ENCODE data around the gene NUDT17. TPM values are rescaled to one million over a fixed set of nuclear protein-coding genes. Genes with fewer than 3 reads are reported as not detected.

Gene NUDT17
- total RNA-seq, 1 donor from 2014 or later = 2.7 TPM

DNA sequence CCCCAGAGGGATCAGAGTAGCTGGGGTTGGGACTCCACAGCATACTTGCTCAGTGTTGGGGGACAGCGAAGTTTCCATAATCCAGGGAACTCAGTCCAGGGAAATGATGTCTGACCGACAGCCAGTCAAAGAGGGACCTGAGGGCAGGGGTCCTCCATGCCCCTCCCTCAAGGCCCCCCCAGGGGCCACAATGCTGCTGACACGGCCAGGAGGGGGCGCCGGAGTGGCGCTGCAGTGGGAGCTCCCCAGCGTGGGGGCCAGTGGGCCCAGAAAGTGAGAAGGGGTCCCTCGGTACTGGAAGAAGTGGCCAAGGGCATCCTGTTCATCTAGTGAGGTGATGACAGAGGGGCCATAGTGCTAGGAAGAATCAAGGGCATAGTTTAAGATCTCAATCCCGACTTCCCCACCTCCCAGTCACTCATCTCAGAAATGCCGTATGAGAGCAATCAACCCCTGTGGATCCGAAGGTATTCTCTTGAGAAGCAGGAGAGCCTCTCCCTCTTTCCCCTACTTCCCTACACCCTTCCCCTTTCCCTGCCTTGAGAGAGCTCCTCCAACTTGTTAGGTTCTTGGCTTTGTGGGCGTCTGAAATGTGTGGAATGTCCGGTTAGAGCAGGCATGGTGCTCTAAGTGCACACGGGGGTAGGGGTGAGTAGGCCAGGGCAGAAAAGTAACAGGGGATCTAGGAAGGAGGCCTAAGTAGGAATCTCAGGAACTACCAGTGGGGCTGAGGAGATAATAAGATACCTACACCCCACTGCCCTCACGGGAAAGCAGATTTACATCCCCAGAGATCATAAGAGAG lies 4.1 kb downstream of the NUDT17 start:
- DNase-seq = no peak

DNA sequence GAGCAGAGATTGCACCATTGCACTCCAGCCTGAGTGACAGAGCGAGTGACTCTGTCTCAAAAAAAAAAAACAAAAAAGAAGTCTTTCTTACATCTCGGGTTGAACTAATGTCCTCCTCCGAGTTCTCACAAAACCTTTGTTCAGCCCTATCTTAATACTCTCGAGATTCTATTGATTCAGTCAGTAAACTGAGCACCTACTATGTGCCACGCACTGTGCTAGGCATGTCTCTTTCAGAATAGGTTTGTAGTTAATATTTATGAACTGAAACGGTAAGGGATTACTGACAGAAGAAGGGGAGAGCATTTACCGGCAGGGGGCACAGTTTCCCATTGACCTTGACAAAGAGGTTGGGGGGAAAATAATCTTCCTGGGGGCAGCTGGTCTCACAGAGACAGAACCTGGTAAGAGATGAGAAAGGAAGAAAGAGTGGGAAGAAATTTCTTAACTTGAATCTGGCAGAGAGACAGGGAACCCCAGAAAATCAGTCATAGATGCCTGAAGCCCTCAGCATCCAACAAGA lies 10.1 kb downstream of the NUDT17 start:
- no peak for DNase-seq

DNA sequence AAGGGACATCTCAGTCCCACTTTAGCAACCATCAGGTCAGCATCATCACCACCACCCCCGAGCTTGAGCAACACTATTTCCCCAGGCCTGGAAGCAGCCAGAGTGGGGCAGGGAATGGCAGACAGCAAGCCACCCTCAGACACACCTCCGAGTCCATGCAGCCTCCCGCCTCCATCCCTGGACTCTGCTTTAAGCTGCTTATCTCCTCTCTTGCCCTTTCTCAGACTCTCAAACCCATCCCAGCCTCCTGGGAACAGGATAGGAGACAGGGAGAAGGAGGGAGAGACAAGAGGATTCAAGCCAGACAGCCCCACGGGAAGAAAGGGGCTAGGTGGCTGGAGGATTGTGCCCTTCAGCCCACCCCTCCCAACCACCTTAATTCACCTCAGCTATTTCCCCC lies 11.7 kb downstream of the NUDT17 start:
- DNase-seq = no peak

DNA sequence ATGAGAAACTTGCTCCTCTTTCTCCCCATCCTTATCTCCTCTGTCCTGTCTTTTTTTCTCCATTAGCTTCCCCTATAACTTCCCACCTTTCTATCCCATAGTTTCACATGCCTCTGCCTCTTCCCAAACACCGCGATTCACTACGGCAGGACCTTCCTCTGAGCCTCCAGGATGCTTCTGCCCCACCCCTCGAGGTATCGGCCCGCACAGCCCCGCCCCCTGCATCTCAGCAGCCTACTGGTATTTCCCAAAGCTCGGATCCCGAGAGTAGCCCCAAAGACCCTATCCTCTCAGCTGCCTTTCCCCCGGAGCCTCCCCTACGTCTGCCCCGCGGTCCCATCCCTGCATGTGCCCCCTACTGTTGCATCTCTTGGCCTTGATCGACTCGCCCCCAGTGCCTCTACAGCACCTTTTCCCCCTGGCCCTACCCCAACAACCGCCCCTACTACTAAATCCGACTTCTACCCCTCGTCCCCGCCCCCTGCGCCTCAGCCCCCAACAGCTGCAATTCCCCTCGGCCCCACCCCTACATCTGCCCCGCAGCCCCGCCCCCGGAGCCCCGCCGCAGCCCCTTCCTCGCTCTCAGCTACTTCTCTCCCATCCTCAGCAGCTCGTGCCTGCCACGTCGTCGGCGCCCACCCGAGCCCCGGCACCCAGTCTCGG lies 12.9 kb downstream of the NUDT17 start:
- DNase-seq = no peak

DNA sequence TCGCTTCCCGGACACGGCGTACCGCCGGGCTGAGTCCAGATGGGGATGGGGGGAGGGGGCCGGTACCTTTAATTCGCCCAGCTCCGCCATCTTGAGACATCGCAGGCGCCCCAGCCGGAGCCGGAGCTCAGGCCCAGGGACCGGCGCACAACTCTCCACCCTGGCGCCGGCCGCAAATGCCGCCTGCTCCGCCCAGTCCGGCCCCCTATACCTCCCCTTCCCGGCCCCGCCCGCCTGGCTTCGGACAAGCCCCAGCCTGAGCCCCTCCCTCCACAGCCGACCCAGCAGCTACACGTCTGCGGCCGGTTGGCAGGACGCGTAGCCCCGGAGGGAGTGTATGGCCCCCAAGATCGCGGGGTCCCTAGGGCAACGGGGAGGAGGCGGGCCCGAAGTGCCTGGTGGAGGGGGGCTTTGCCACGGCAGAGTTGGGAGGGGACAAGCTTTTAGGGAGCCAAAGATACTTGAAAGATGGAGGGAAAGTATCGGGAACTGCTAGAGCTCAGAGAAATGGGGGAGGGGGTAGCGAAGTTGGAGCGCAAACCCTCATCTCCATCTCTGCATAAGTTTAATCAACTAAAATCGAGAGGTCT lies 13.6 kb downstream of the NUDT17 start, which contains the start of gene PIAS3:
PIAS3 (minus strand) TSS at position 181 of the 590 bp plus-strand sequence; CDS start at position 90, 91 bp downstream.
- DNase-seq = peak; percentile 89

DNA sequence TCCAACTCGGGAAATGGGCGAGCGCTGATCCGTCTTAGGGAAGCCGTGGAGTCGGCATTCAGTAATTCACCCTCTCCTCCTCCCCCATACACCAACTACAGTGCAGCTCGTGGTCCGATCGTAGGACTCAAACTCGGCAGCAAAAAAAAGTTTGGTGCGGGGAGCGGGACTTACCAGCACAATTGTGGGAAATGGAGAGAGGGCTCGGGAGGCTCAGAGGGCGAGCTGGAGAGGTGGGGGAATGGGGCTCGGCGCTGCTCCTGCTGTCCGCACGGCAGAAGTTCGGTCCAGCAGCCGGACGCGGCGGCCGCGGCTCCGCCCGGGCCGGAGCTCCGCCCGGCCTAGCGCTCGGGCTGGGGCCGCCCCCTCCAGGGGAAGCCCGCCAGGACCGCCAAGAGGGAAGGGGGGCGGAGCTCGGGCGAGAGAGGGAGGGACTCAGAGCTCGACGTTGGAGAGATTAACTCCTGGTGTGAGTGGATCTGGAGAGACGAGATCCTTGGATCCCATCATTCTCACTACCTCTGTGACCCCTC lies 14.1 kb downstream of the NUDT17 start:
- peak; percentile 68 for DNase-seq

DNA sequence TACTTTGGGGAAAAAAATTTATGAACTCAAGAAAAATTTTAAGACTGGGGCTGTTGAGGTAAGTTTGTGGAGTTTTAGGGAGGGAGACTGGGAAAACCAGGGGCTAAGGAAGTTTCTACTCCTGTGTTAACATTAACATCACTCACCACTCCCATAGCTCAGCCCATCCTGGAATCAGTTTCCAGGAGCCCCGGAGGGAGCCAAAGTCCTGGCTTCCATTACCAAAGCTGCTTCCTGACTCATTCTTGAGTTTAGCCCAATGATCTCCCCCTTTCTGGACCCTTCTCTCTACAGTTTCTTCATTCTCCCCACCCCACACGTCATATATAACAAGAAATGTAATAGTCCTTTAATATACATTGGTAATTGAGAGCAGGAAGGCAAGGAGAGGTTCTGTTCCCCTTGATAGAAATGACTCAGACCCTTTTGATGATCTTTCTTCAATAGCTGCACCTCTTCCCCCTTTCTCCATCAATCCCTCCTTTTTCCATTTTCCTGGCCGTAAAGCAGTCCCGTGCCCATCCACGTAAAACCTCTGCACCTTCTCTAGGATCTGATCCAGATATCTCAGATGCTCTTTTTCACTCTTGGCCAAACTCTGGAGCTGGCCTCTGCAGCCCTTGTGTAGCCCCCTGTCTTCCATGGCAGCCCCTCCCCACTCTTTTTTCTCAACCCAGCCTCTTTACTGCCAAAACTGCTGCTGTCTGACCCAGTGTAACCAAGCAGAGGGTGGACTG lies 18.0 kb downstream of the NUDT17 start:
- no peak for DNase-seq

DNA sequence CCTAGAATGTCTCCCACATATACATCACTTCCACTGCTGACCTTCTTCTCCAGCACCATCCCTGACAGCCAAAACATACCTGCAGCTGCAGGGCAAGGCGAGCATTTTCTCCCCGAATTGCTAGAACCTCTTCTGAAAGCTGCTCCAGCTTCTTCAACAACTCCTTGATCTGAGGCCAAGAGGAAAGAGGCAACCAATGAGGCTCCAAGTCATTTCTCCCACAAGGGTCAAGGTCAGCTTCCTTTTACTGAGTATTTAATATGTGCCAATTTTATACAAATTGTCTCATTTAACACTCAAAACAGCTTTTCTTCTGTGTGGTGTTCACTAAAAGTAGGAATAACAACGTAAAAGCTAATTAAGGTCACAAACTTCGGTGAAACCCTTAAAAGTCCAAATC lies 22.8 kb downstream of the NUDT17 start:
- DNase-seq = no peak

DNA sequence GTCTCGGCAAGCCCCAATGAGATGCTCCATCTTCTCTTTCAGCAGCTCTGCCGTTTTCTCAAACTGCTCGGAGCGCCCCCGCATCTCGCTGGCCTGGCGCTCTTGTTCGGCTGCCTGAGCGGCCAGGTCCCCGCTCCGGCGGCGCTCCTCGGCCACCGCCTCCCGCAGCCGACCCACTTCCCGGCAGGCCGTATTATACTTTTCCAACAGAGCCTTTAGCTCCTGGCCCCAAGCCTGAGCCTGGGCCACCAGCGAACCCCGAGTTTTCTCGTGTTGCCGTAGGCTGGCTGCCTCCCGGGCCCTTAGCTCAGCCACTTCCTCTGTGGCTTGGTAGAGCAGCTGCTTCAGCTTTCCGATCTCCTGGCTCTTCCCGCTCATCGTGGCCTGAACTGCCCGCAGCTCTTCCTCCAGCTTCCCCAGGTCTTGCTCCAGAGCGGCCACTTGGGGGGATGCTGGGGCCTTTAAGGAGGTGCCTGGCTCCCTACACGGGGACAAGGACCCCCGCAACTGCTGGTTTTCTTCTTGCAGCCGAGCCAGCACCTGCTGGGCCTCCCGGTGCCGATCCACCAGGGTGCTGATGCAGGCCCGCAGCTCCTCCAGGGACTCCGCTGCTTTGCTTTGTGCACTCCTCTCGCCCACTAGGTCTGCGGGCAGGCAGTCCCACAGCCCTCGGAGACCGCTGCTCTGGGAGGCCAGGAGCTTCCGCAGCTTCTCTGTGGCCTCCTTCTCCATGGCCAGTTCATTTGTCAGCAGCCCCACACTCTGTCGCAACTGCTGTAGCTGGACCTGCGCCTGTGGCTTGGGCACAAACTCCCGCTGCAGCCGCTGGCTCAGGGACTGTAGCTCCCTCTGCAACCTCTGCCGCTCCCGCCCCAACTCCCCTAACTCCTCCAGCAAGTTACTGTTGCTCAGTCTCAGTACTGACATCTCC lies 26.8 kb downstream of the NUDT17 start:
- peak; percentile 71 for DNase-seq

DNA sequence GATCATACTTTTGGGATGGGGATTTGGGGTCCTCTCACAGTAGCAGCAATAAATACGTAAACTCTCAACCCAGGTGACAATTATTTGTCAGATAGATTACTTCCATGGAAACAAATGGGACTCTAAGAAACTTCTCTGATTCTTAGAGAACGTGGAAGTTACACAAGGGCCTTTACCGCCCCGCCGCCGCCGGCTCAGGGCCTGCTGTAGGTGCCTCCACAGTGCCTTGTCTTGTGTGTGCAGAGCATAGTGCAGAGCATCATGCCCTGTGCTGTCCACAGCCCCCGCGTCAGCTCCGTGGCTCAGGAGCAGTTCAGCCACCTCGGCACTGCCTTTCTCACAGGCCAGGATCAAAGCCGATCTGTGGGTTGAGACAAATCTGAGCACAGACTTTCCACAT lies 29.2 kb downstream of the NUDT17 start:
- DNase-seq = no peak

DNA sequence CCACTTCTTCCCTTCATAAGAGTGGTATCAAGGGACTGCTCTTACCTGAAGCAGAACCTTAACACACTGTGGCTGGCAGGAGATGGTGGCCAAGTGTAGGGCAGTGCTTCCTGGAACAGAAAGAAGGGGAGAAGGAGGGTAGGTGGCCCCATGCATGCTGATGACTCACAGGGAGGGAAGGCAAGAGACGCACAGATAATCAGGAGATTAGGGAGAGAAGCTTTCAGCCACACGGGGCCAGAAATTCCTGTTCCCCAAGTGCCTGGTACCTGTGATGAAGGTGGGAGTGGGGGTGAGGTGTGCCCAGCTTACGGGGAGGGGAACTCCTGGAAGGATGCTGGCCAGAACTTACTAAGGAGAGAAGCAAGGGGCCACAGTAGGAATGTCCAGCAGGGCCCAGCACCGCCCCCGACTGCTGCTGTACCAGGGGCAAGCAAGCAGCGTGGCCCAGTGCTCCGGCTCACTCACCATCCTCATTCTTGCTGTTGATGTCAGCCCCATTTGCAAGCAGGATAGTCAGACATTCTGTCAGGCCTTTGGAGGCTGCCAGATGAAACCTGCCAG lies 32.6 kb downstream of the NUDT17 start:
- DNase-seq = no peak

DNA sequence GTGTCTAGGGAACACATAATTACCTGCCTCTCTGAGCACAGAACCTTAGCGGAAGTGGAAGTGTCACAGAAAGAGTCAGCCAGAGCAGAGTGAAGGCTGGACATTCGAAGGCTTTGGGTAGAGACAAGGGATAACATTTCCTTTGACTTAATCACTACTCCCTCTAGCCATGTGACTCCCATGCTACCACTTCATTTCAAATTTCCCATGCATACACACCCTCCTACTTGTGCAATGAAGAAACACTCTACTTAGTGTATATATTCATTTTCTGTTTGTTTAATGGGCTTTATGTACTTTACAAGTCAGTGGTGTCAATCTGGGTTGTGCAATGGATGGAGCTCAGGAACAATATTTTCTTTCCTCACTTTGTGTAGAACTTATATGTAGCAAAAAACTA lies 33.3 kb downstream of the NUDT17 start:
- no peak for DNase-seq

DNA sequence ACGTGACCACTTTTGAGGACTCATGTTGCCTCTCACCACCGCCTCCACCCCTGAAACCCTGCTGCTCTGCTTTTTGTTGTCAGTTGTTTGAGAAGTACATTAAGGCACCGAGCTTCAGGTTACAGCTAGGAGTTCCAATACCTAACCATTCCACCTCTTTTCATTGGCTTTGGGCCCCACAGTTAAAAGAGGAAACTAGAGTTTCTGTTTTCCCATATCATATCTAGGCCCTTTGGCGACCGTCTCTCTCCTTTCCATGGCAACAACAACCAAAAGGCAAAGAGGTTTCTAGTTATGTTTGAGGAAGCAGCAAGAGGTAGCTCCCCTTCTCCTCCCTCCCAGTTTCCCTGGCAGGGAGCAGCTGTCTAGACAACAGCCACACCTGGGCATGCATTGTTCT lies 34.3 kb downstream of the NUDT17 start:
- no peak for DNase-seq

DNA sequence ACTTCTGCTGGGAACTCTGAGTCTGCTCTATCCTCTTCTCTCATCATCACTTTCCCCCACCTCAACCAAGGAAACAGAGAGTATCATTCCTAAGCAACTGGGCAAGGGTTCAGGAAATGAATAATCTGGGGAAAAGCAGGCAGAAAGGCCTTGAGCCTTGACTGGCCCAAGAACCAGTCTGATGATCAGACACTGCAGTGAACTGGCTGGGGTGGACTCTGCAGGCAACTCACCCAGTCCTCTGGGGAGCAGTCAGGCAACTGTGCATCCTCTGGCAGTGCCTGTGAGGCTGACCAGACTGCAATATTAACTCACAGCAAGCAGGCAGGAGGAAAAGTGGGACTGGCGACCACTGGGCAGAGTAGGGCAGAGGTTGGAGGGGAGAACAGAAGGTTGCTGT lies 39.2 kb downstream of the NUDT17 start:
- no peak for DNase-seq

DNA sequence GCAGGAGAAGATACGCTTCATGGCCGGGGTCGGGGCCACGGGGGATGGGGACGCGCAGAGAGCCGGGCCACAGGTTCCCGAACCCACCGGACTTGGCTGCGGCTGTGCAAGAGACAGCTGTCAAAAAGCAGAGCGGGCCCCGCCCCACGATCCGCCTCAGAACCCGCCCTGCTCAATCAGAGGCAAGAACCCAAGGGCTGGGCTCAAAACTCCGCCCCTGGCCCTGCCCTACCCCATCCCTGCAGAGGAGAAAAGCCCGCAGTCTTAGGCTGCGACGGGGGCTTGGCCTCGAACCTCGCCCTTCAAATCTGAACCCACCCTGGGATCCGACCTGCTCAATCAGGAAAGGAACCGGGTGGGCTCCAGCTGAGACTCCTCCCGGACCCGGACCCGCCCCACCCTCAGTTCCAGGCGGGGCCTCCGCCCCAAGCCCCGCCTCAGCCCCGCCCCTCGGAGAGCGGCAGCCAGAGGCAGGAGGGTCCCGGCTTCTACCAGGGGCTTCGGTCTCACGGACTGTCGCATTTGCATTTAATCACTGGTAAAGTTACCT lies 40.4 kb downstream of the NUDT17 start, which contains the start of gene ANKRD35:
ANKRD35 (minus strand) TSS at position 129 of the 550 bp plus-strand sequence; CDS start at position 21, 108 bp downstream.
- DNase-seq = peak; percentile 82

DNA sequence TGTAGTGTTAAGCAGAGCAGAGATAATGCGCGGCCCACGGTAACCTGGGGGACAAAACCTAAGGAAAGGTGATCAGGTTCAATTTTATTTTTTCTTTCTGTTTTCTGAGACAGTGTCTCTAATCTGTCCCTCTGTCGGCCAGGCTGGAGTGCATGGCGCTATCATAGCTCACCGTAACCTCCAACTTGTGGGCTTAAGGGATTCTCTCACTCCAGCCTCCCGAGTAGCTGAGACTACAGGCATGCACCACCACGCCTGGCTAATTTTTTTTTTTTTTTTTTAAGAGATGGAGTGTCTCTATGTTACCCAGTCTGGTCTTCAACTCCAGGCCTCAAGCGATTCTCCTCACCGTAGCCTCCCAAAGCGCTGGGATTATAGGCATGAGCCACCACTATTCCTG lies 41.0 kb downstream of the NUDT17 start:
- no peak for DNase-seq

DNA sequence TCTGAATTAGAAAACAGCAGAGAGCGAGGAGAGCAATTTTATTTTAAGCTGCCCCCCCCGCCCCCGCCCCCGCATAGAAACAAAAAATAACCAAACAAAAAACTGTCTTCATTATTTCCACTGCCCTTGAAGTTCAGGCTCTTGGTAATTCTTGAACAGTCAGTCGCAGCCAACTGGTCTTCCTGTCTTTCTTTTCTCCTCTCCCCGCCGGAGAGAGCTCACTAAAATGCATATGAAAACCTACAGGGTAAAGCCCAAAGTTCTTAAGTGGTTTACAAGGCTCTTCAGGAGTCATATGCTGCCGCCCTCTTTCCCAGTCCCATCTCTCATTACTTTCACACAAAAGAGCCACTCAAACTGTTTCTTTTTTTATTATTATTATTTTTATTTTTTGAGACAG lies 41.4 kb downstream of the NUDT17 start:
- DNase-seq = no peak

DNA sequence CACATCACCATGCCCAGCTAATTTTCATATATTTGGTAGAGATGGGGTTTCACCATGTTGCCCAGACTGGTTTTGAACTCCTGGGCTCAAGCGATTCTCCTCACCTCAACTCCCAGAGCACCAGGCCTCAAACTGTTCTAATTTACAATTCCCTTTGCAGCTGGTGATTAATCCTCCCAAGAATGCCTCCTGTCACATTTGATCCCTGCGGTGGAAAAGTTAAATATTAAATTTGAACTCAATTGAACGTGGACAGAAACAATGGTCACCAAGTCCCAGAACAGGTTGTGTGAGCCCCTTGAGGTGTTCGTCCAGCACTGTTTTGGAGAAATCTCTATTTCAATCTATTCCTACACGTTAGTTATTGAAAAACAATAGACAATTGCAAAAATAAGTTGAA lies 42.2 kb downstream of the NUDT17 start:
- DNase-seq = no peak

DNA sequence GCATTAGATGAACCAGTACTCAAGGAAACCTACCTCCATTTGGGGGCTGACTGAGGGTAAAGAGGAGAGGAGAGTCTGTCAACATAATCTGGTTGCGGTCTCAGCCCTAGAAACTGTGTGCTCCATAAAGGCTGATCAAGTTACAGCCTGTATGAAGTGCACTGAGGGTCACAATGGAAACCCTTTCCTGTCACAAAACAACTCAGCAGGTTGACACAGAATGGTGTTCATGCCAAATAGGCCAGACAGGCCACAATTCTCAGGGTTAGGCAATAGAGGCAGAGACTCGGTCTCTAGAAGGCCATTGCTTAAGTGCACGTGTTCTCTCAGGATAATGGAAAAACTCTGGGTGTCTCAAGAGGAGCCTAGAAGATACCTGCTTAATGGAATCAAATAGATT lies 44.3 kb downstream of the NUDT17 start:
- no peak for DNase-seq

DNA sequence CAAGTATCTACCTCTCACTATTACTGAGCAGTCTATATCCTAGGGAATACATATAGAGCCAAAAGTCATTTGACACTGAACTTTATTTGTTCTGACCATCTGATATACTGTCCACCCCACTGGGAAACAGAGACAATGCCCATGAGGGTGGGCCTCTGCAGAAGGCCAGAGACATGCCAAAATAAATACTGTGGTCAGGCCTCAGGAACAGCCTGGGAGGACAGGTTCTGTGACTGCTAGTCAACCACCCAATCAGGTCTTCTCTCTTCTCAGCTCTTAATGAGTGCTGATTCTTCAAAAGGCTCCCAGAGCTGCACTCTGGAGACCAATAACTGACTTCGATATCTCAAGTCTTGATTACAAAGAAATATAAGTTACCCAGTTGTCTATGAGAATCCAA lies 45.7 kb downstream of the NUDT17 start:
- no peak for DNase-seq
